ENCODE results near the gene ZNF383. TPM values are rescaled to one million over a fixed set of nuclear protein-coding genes. Genes with fewer than 3 reads are reported as not detected.

ZNF383 gene
- total RNA-seq, 1 donor from 2014 or later = 8.2 TPM

- H3K4me1 Mint-ChIP-seq (ENCODE audit: unreplicated experiment) = peaks cover 20% of the 10 kb centered on the region
- peaks cover 26% of the 10 kb centered on the region for H3K36me3 Mint-ChIP-seq (ENCODE audit: unreplicated experiment)
- TF ChIP-seq CTCF (IDR thresholded peaks at IDR 0.05) = no peak
- H3K27ac Mint-ChIP-seq (ENCODE audit: unreplicated experiment) = peak overlapping the region; percentile 96
- peaks cover 11% of the 10 kb centered on the region for H3K9me3 Mint-ChIP-seq (ENCODE audit: unreplicated experiment)
- H3K27me3 Mint-ChIP-seq (ENCODE audit: unreplicated experiment) = no peaks in the 10 kb centered on the region
- no peak for DNase-seq (ENCODE audit: extremely low spot score, unreplicated experiment)
- H3K4me3 Mint-ChIP-seq (ENCODE audit: unreplicated experiment) = peak overlapping the region; percentile 97
Observed at GRCh38 chr19:37217480-37217774, 587 bp upstream of the ZNF383 start.

- Mint-ChIP-seq H3K4me1 (ENCODE audit: unreplicated experiment) (peaks cover 20% of the 10 kb centered on the region), H3K9me3 (ENCODE audit: unreplicated experiment) (peaks cover 13% of the 10 kb centered on the region), H3K27me3 (ENCODE audit: unreplicated experiment) (no peaks in the 10 kb centered on the region), H3K4me3 (ENCODE audit: unreplicated experiment) (peak overlapping the region; percentile 97), H3K36me3 (ENCODE audit: unreplicated experiment) (peaks cover 34% of the 10 kb centered on the region), H3K27ac (ENCODE audit: unreplicated experiment) (peak overlapping the region; percentile 96)
- no peak for TF ChIP-seq CTCF (IDR thresholded peaks at IDR 0.05)
- DNase-seq (ENCODE audit: extremely low spot score, unreplicated experiment) = no peak
Observed at GRCh38 chr19:37218592-37218935, 550 bp downstream of the ZNF383 start.

GRCh38 chr19:37220383-37220782 is 2.4 kb downstream of the ZNF383 start:
- TF ChIP-seq CTCF (IDR thresholded peaks at IDR 0.05) = no peak
- DNase-seq (ENCODE audit: extremely low spot score, unreplicated experiment) = no peak
- Mint-ChIP-seq H3K36me3 (ENCODE audit: unreplicated experiment) (peaks cover 41% of the 10 kb centered on the region), H3K27me3 (ENCODE audit: unreplicated experiment) (no peaks in the 10 kb centered on the region), H3K4me1 (ENCODE audit: unreplicated experiment) (peaks cover 20% of the 10 kb centered on the region), H3K9me3 (ENCODE audit: unreplicated experiment) (peaks cover 13% of the 10 kb centered on the region), H3K4me3 (ENCODE audit: unreplicated experiment) (no peak overlapping the region), H3K27ac (ENCODE audit: unreplicated experiment) (no peak overlapping the region)

- H3K36me3 Mint-ChIP-seq (ENCODE audit: unreplicated experiment) = peaks cover 43% of the 10 kb centered on the region
- TF ChIP-seq CTCF (IDR thresholded peaks at IDR 0.05) = no peak
- peaks cover 10% of the 10 kb centered on the region for H3K9me3 Mint-ChIP-seq (ENCODE audit: unreplicated experiment)
- H3K27ac Mint-ChIP-seq (ENCODE audit: unreplicated experiment) = no peak overlapping the region
- no peak for DNase-seq (ENCODE audit: extremely low spot score, unreplicated experiment)
- peaks cover 20% of the 10 kb centered on the region for H3K4me1 Mint-ChIP-seq (ENCODE audit: unreplicated experiment)
- no peaks in the 10 kb centered on the region for H3K27me3 Mint-ChIP-seq (ENCODE audit: unreplicated experiment)
- no peak overlapping the region for H3K4me3 Mint-ChIP-seq (ENCODE audit: unreplicated experiment)
Observed at GRCh38 chr19:37221136-37221535, 3.1 kb downstream of the ZNF383 start.

- H3K4me1 Mint-ChIP-seq (ENCODE audit: unreplicated experiment) = no peaks in the 10 kb centered on the region
- no peak for TF ChIP-seq CTCF (IDR thresholded peaks at IDR 0.05)
- no peak for DNase-seq (ENCODE audit: extremely low spot score, unreplicated experiment)
- no peaks in the 10 kb centered on the region for H3K27me3 Mint-ChIP-seq (ENCODE audit: unreplicated experiment)
- peaks cover 36% of the 10 kb centered on the region for H3K9me3 Mint-ChIP-seq (ENCODE audit: unreplicated experiment)
- H3K4me3 Mint-ChIP-seq (ENCODE audit: unreplicated experiment) = no peak overlapping the region
- H3K27ac Mint-ChIP-seq (ENCODE audit: unreplicated experiment) = no peak overlapping the region
- peaks cover 59% of the 10 kb centered on the region for H3K36me3 Mint-ChIP-seq (ENCODE audit: unreplicated experiment)
Observed at GRCh38 chr19:37226248-37226647, 8.2 kb downstream of the ZNF383 start.

Data from osteocyte (in vitro differentiated cells).